GM19238 (cell line): ENCODE data around the gene HIP1.
"Not testable (repeated sequence)": the region's sequence is repeated elsewhere in the genome, so short reads cannot be mapped to it uniquely, and the experiment has no call there.

Source experiments
- DNase-seq: peaks from one replicate; pipeline ENCODE4 v3.0.0; 2011; ENCODE audit warnings: low spot score; ENCODE audit not compliant: insufficient read length

The HIP1 gene

GRCh38 chr7:75716992-75717626 is 21.6 kb downstream of the HIP1 start:
- DNase-seq: no peak

- DNase-seq: no peak
Measured at GRCh38 chr7:75715864-75716263, 22.9 kb downstream of the HIP1 start.

- no peak for DNase-seq
Measured at GRCh38 chr7:75712517-75713361, 26.0 kb downstream of the HIP1 start.

- no peak for DNase-seq
Measured at GRCh38 chr7:75711656-75712514, 26.9 kb downstream of the HIP1 start.

GRCh38 chr7:75711076-75711475 is 27.7 kb downstream of the HIP1 start:
- DNase-seq: no peak

- DNase-seq: no peak
Measured at GRCh38 chr7:75704928-75705327, 33.8 kb downstream of the HIP1 start.

- DNase-seq: no peak
Measured at GRCh38 chr7:75702515-75702914, 36.2 kb downstream of the HIP1 start.

DNA sequence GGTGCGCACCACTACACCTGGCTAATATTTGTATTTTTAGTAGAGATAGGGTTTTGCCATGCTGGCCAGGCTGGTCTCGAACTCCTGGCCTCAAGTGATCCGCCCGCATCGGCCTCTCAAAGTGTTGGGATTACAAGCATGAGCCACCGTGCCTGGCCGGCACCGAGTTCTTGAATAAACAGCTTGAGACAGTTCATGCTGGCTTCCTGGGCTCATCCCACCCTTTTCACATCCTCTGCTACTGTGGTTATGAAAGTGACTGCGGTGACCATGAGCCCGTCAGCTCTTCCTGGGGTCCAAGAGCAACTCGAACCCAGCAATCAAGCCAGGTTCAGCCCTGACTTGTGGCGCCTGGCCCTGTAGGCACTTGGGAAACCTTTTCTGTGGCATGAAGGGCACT is 38.7 kb downstream of the HIP1 start:
- DNase-seq: no peak

DNA sequence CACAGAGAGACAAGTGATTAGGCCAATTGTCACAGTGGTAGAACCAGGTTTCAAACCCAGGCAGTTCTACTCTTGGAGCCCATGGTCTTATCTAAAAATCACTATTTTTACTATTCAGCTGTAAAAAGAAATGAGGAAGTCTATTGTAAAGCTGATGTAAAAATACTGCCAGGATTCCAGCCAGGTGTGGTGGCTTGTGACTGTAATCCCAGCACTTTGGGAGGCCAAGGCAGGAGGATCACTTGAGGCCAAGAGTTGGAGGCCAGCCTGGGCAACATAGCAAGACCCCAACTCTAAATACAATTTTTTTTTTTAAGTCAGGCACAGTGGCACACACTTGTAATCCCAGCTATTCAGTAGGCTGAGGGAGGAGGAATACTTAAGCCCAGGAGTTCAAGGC is 40.4 kb downstream of the HIP1 start:
- DNase-seq: no peak

DNA sequence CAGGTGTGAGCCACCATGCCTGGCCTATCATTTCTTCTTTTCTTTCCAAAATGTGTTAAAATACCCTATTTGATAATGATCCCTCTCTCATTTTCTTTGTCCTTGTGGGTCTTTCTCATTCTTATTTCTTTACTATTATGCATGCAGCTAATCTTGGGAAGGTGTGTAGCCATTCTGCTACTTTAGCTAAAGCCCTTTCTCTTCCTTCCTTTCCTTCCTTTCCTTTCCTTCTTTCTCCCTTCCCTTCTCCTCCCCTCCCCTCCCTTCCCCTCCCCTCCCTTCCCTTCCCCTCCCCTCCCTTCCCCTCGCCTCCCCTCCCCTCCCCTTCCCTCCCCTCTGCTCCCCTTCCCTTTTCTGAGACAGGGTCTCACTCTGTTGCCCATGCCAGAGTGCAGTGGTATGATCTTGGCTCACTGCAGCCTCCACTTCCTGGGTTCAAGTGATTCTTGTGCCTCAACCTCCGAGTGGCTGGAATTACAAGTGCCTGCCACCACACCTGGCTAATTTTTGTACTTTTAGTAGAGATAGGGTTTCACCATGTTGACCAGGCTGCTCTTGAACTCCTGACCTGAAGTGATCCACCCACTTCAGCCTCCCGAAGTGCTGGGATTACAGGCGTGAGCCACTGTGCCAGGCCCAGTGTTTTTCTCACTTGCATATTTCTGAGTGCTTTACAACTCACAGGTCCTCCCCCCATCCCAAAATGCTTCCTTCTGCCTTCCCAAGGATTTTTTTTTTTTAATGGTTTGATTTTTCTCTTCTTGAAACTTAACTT is 42.3 kb downstream of the HIP1 start:
- DNase-seq: no peak

- DNase-seq: no peak
Measured at GRCh38 chr7:75694638-75695399, 43.9 kb downstream of the HIP1 start.

DNA sequence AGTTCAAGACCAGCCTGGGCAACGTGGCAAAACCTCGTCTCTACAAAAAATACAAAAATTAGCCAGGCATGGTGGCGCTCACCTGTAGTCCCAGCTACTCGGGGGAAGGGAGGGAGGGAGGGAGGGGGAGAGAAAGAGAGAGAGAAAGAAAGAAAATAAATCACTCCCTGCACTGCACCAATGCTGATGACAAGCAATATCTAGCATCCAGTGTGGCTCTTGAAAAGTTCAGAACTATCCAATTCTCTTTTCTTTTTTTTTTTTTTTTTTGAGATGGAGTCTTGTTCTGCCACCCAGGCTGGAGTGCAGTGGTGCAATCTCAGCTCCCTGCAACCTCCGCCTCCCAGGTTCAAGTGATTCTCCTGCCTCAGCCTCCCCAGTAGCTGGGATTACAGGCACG is 45.1 kb downstream of the HIP1 start:
- DNase-seq: not testable (repeated sequence)

DNA sequence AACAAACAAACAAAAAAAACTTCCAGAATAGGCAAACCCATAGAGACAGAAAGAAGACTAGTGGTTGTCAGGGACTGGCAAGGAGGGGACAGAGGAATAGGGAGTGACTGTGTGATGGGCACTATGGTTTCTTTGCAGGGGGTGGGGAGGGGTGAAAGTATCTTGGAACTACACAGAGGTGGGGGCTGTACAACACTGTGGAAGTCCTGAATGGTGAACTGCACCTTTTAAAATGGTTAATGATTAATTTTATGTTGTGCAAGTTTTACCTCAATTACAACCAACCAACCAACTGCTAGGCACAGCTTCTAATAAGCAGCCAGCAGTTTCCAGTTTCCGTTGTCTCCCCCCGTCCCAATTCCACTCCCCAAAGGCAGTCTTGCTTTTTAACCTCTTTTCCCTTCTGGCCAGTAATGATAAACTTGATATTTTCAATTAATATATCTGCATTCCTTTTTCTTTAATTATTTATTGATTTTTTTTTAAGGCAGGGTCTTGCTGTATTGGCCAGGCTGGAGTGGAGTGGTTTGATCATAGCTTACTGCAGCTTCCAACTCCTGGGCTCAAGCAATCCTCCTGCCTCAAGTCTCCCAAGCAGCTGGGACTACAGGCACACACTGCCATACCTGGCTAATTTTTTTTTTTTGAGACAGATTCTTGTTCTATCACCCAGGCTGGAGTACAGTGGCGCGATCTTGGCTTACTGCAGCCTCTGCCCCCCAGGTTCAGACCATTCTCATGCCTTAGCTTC is 46.8 kb downstream of the HIP1 start:
- no peak for DNase-seq

DNA sequence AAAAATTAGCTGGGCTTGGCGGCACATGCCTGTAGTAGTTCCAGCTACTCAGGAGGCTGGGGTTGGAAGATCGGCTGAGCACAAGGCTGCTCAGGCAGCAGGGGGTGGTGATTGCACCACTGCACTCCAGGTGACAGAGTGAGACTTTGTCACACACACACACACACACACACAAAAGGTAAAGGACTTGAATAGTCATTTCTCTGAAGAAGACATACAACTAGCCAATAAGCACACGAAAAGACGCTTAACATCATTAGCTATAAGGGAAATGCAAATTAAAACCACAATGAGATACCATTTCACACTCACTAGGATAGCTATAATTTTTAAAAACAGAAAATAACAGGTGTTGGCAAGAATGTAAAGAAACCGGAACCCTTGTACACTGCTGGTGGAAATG is 48.6 kb downstream of the HIP1 start:
- no peak for DNase-seq

- no peak for DNase-seq
Measured at GRCh38 chr7:75689246-75690099, 49.3 kb downstream of the HIP1 start.

- no peak for DNase-seq
Measured at GRCh38 chr7:75688200-75689136, 50.3 kb downstream of the HIP1 start.

DNA sequence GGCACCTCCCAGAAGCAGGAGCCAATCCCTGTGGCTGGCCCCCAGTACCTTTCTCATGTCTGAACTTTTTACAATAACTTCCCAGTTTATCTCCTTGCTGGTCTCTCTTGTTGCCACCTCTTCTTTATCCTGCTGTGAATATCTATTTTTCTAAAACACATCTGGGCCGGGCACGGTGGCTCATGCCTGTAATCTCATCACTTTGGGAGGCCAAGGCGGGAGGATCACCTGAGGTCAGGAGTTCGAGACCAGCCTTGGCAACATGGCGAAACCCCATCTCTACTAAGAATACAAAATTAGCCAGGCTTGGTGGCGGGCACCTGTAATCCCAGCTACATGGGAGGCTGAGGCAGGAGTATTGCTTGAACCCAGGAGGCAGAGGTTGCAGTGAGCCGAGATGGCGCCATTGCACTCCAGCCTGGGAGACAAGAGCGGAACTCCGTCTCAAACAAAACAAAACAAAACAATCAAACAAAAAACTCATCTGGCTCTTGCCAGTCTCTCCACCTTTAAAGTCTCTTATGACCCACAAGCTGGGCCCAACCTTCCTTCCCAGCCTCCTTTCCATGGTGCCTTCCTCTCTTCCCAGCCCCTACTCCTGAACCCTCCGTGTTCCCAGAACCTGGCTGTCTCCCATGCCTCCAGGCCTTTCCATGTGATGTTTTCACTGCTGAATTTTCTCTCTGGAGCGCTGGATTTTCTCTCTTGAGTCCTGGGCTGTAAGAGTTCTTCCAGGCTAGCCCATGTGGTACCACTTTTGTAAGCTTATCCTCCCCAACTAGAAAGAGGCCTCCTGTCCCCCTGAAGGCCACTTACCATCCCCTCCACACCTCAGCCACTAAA is 51.3 kb downstream of the HIP1 start:
- DNase-seq: no peak
